ENCODE results near the gene OPN5. TPM values are rescaled to one million over a fixed set of nuclear protein-coding genes. Genes with fewer than 3 reads are reported as not detected.

The OPN5 gene
- total RNA-seq, 1 experiment from 2014 or later: not detected

GRCh38 chr6:47788498-47788884, 6.7 kb downstream of the OPN5 start:
- POLR2A ChIA-PET (ENCODE audit: unreplicated experiment): no interaction called here
- CTCF ChIA-PET: interaction anchor here (0.6 kb wide), 4 partner anchors 93 to 1780 kb away, joined by 3 to 7 read pairs (median 4); no protein-coding TSS in a partner anchor

GRCh38 chr6:47789553-47789952, 7.7 kb downstream of the OPN5 start:
- ChIA-PET CTCF (interaction anchor here (0.7 to 1.8 kb wide), 5 partner anchors 58 to 1746 kb away, joined by 3 to 7 read pairs (median 4); no protein-coding TSS in a partner anchor), POLR2A (ENCODE audit: unreplicated experiment) (no interaction called here)
- no peak for TF ChIP-seq EZH2 (IDR thresholded peaks at IDR 0.05; ENCODE audit: low read depth)
- no peaks in the 10 kb centered on the region for H3K4me1 ChIP-seq (replicated peaks; ENCODE audit: insufficient read depth)
- intact Hi-C loops (cut with micrococcal nuclease; ENCODE audit: unreplicated experiment): loop anchor here (2.0 to 10.0 kb wide), 2 partner anchors 285 to 1037 kb away; no protein-coding TSS in a partner anchor
- no peaks in the 10 kb centered on the region for H3K36me3 ChIP-seq (ENCODE audit: low read depth)
- H2AFZ ChIP-seq: no peak overlapping the region
- no peak overlapping the region for H3K4me2 ChIP-seq
- H3K9me3 ChIP-seq (ENCODE audit: insufficient read depth, low read depth): no peaks in the 10 kb centered on the region
- no TSS peak for BruUV-seq (replicated peaks)
- H3K9me2 ChIP-seq (ENCODE audit: insufficient read depth): no peaks in the 10 kb centered on the region
- H3F3A ChIP-seq (ENCODE audit: insufficient read depth, low read depth): no peaks in the 10 kb centered on the region
- H4K20me1 ChIP-seq (ENCODE audit: insufficient read depth): no peaks in the 10 kb centered on the region
- no peaks in the 10 kb centered on the region for H3K79me2 ChIP-seq (ENCODE audit: low read depth)
- no peak overlapping the region for H3K4me3 ChIP-seq
- H3K27ac ChIP-seq: no peak overlapping the region
- no peaks in the 10 kb centered on the region for H3K27me3 ChIP-seq (ENCODE audit: insufficient read depth, low read depth)
- no peak for DNase-seq

More at GRCh38 chr6:47788498-47788884, 6.7 kb downstream of the OPN5 start:
- H3K4me3 ChIP-seq: no peak overlapping the region
- H3K4me1 ChIP-seq (replicated peaks; ENCODE audit: insufficient read depth): no peaks in the 10 kb centered on the region
- H3K79me2 ChIP-seq (ENCODE audit: low read depth): no peaks in the 10 kb centered on the region
- H3K4me2 ChIP-seq: peak overlapping the region; percentile 29; the same call in 1 of the 2 replicates
- H3F3A ChIP-seq (ENCODE audit: insufficient read depth, low read depth): no peaks in the 10 kb centered on the region
- no peaks in the 10 kb centered on the region for H4K20me1 ChIP-seq (ENCODE audit: insufficient read depth)
- no peaks in the 10 kb centered on the region for H3K27me3 ChIP-seq (ENCODE audit: insufficient read depth, low read depth)
- TF ChIP-seq EZH2 (IDR thresholded peaks at IDR 0.05; ENCODE audit: low read depth) (no peak), CTCF (conservative IDR thresholded peaks at IDR 0.05) (no peak)
- no peaks in the 10 kb centered on the region for H3K9me3 ChIP-seq (ENCODE audit: insufficient read depth, low read depth)
- H2AFZ ChIP-seq: no peak overlapping the region
- intact Hi-C loops (cut with micrococcal nuclease; ENCODE audit: unreplicated experiment): loop anchor here (1.0 to 10.0 kb wide), 4 partner anchors 286 to 1635 kb away; no protein-coding TSS in a partner anchor
- no peaks in the 10 kb centered on the region for H3K9me2 ChIP-seq (ENCODE audit: insufficient read depth)
- DNase-seq: no peak
- no peak overlapping the region for H3K27ac ChIP-seq
- no TSS peak for BruUV-seq (replicated peaks)
- H3K36me3 ChIP-seq (ENCODE audit: low read depth): no peaks in the 10 kb centered on the region

DNA sequence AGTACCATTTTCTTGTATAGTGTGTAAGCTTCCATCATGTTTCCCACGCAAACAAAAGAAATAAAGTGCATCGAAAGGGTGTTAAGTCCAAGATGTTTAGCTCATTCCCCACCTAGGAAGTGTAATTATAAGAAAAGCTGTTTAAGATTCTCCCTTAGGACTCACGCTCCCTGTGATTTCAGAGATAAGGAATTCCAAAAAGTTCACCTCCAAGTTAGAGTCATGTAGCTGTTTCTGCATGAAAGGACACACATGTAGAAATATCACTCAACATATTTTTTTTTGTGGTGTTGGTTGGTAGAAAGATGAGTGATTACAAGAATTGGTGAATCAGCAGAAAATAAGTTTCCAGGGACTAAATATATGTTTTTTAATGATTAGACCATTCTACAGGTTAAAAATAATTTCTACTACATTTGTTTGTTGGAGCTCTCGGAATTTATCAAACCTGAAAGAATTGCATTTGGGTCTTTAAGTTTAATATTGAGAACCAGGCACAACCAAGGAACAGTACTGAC, 10.4 kb downstream of the OPN5 start:
- Histone ChIP-seq H2AFZ (no peak overlapping the region), H3K36me3 (ENCODE audit: low read depth) (no peaks in the 10 kb centered on the region), H3K9me2 (ENCODE audit: insufficient read depth) (no peaks in the 10 kb centered on the region), H3K4me2 (no peak overlapping the region), H3K27ac (no peak overlapping the region), H3K4me3 (no peak overlapping the region), H3K9me3 (ENCODE audit: insufficient read depth, low read depth) (no peaks in the 10 kb centered on the region), H3K79me2 (ENCODE audit: low read depth) (no peaks in the 10 kb centered on the region), H3K27me3 (ENCODE audit: insufficient read depth, low read depth) (no peaks in the 10 kb centered on the region), H3K4me1 (replicated peaks; ENCODE audit: insufficient read depth) (no peaks in the 10 kb centered on the region), H4K20me1 (ENCODE audit: insufficient read depth) (no peaks in the 10 kb centered on the region), H3F3A (ENCODE audit: insufficient read depth, low read depth) (no peaks in the 10 kb centered on the region)
- ChIA-PET POLR2A (ENCODE audit: unreplicated experiment) (no interaction called here), CTCF (no interaction called here)
- no TSS peak for BruUV-seq (replicated peaks)
- TF ChIP-seq CTCF (conservative IDR thresholded peaks at IDR 0.05) (no peak), EZH2 (IDR thresholded peaks at IDR 0.05; ENCODE audit: low read depth) (no peak)
- no peak for DNase-seq
- intact Hi-C loops (cut with micrococcal nuclease; ENCODE audit: unreplicated experiment): no loop called here
